ENCODE measurements around the gene MEIS2. TPM values are rescaled to one million over a fixed set of nuclear protein-coding genes. Genes with fewer than 3 reads are reported as not detected.

The MEIS2 gene
- total and polyA plus RNA-seq, 2 experiments from 2014 or later = 224 to 432 TPM

DNA sequence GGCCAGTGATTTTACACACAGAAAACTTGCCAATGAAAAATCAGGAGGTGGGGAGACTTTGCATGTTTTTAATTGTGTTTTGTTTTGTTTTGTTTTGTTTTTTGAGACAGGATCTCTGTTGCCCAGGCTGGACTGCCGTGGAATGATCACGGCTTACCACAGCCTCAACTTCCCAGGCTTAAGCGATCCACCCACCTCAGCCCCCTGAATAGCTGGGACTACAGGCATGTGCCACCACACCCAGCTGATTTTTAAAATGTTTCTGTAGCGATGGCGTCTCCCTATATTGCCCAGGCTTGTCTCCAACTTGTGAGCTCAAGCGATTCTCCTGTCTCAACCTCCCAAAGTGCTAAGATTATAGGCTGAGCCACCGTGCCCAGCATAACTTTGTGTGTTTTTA, 46.0 kb downstream of the MEIS2 start:
- no peaks in the 10 kb centered on the region for H3K9me3 ChIP-seq (ENCODE audit: low read depth)
- no peaks in the 10 kb centered on the region for H3K27me3 ChIP-seq
- TF ChIP-seq, protein P1, sequence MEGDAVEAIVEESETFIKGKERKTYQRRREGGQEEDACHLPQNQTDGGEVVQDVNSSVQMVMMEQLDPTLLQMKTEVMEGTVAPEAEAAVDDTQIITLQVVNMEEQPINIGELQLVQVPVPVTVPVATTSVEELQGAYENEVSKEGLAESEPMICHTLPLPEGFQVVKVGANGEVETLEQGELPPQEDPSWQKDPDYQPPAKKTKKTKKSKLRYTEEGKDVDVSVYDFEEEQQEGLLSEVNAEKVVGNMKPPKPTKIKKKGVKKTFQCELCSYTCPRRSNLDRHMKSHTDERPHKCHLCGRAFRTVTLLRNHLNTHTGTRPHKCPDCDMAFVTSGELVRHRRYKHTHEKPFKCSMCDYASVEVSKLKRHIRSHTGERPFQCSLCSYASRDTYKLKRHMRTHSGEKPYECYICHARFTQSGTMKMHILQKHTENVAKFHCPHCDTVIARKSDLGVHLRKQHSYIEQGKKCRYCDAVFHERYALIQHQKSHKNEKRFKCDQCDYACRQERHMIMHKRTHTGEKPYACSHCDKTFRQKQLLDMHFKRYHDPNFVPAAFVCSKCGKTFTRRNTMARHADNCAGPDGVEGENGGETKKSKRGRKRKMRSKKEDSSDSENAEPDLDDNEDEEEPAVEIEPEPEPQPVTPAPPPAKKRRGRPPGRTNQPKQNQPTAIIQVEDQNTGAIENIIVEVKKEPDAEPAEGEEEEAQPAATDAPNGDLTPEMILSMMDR (IDR thresholded peaks at IDR 0.05; ENCODE audit: low read depth, low read length) = no peak
- H3K27ac ChIP-seq = peak overlapping the region; percentile 96
- peaks cover 39% of the 10 kb centered on the region for H3K4me1 ChIP-seq (ENCODE audit: low read depth)
- no peak overlapping the region for H3K4me3 ChIP-seq
- no peak for DNase-seq (ENCODE audit: low read depth in 1 of 2, low spot score in 1 of 2)
- H3K36me3 ChIP-seq = peaks cover 59% of the 10 kb centered on the region

DNA sequence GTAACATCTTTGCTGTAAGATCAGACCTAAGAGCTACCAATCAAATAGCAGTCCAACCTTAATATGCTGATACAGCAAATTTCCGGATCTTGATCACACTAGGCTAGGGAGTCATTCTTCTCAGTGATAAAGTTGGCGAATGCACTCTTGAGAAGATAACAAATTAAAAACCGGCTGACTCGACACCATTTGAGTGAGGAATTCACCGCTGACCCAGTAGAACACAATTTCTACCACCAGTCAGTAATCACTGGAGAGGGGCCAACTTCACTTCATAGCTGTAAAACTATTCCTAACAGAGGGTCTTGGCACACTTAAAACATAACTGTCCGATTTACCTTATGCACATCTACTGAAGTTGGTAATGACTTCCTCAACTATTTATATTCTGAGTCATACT, 47.2 kb downstream of the MEIS2 start:
- Histone ChIP-seq H3K9me3 (ENCODE audit: low read depth) (no peaks in the 10 kb centered on the region), H3K36me3 (peaks cover 61% of the 10 kb centered on the region), H3K27ac (peak overlapping the region; percentile 70)

DNA sequence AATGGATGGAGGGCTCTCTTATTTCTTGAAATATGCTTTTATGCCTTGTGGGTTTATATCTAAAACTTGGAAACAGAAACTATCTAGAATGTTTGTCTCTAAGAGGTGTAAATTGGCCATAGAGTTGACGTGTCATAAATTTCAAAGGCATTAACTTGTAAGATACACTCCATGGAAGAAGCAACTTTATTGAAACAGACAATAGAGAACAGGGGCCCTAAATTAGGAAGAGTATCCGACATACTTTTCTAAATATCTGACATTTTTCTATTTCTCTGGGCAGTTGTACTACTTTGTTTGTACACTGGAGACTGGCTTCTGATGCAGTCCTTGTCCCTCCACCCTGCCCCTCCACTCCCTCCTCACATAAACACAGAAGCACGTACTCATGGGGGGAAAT, 50.0 kb downstream of the MEIS2 start:
- peaks cover 58% of the 10 kb centered on the region for H3K36me3 ChIP-seq

More for the DNA sequence above, 47.2 kb downstream of the MEIS2 start:
- peak in 1 of 2 donors; percentile 83 for DNase-seq (ENCODE audit: low read depth in 1 of 2, low spot score in 1 of 2)
- no peak overlapping the region for H3K4me3 ChIP-seq
- TF ChIP-seq, protein P1 (IDR thresholded peaks at IDR 0.05; ENCODE audit: low read depth, low read length) = no peak
- no peaks in the 10 kb centered on the region for H3K27me3 ChIP-seq
- peaks cover 38% of the 10 kb centered on the region for H3K4me1 ChIP-seq (ENCODE audit: low read depth)

DNA sequence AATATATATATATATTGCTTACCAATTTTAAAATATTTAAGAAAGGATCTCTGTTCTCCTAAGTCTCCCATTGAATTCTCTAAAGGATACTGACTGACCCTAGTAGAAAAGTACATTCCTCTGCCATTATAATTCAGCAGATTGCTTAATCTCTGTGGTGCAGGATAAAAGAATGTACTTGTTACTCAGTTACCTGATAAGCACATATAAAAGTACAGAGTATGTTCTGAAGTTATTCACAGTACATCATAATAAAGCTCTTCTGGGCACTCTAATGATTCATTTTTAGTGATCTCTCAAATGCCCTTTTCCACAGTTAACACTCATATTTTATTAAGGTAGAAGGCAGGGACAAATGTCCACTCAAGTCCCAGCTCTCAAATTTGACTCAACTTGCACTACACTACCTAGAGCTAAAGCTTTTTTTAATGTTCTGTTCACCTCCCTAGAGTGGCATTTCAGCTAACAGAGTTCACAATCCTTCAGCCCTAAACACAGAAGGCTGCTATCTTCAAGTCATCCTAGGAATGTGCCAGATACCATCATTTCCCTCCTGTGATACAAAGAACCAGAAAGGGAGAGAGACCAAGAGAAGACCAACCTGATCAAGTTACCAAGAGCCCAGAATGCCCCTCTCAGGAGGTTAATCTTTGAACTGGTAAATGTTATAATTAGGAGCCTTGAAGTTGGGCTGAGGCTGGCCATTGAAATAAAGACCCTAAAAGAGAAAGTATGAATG, 53.3 kb downstream of the MEIS2 start:
- DNase-seq (ENCODE audit: low read depth in 1 of 2, low spot score in 1 of 2) = peak; percentile 69 to 81
- peaks cover 50% of the 10 kb centered on the region for H3K36me3 ChIP-seq
- peak overlapping the region; percentile 2 for H3K4me3 ChIP-seq
- no peaks in the 10 kb centered on the region for H3K9me3 ChIP-seq (ENCODE audit: low read depth)
- H3K27ac ChIP-seq = peak overlapping the region; percentile 93
- peaks cover 41% of the 10 kb centered on the region for H3K4me1 ChIP-seq (ENCODE audit: low read depth)
- no peaks in the 10 kb centered on the region for H3K27me3 ChIP-seq
- TF ChIP-seq, protein P1 (IDR thresholded peaks at IDR 0.05; ENCODE audit: low read depth, low read length) = no peak

More for the DNA sequence above, 50.0 kb downstream of the MEIS2 start:
- H3K27ac ChIP-seq = peak overlapping the region; percentile 60
- peaks cover 52% of the 10 kb centered on the region for H3K4me1 ChIP-seq (ENCODE audit: low read depth)
- DNase-seq (ENCODE audit: low read depth in 1 of 2, low spot score in 1 of 2) = no peak
- H3K9me3 ChIP-seq (ENCODE audit: low read depth) = no peaks in the 10 kb centered on the region
- TF ChIP-seq, protein P1 (IDR thresholded peaks at IDR 0.05; ENCODE audit: low read depth, low read length) = no peak
- no peak overlapping the region for H3K4me3 ChIP-seq
- H3K27me3 ChIP-seq = no peaks in the 10 kb centered on the region

DNA sequence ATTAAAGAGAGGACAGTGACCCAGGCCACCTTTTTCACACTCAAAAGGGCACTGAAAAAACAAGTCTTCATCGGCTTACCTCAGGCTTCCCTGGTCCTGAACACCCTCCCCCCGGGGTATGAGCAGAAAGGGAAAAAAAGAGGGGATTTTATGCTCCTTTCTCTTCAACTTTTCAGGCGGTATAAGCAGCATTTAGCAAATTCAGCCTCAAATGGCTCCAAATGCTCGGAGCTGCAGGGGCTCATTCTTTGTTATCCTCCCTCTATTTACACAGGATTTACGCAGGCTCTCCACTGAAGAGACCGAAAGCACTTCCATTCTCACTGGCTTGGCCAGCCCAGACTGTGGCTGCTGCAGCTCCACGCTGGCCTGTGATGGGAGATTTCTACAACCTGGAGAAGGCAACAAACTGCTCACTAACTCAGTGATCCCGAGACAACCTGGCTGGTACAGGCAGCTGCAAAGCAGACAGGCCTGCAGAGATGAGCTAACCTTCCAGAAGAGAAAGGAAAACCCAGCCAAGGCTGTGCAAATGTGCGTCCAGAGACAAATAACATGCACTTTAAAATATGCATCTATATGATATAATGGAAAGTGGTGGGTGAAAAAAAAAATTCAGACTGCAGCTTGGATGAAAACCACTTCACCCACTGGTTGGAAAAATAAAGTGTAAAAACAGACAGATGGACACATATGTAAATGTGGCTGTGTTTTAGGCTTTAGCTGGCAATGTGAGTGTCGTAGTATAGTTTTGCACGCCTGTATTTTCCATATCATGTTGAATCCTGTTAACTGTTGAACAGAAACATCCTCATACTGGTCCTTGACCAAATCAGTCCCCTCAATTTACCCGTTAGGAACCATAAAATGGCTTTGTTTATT, 54.2 kb downstream of the MEIS2 start:
- Histone ChIP-seq H3K27me3 (no peaks in the 10 kb centered on the region), H3K27ac (peak overlapping the region; percentile 93), H3K4me3 (no peak overlapping the region), H3K4me1 (ENCODE audit: low read depth) (peaks cover 41% of the 10 kb centered on the region), H3K36me3 (peaks cover 52% of the 10 kb centered on the region), H3K9me3 (ENCODE audit: low read depth) (no peaks in the 10 kb centered on the region)
- no peak for DNase-seq (ENCODE audit: low read depth in 1 of 2, low spot score in 1 of 2)
- TF ChIP-seq, protein P1 (IDR thresholded peaks at IDR 0.05; ENCODE audit: low read depth, low read length) = no peak
